WTC11 (cell line): Measurements from ENCODE around the gene KDM4C. TPM values are rescaled to one million over a fixed set of nuclear protein-coding genes. Genes with fewer than 3 reads are reported as not detected.

Source experiments
- ATAC-seq: fragments of 200-7000 bp; cut with Tn5 transposase; 2 replicates; pipeline ENCODE4 v1.10.0; 2021; ENCODE audit warnings: mild to moderate bottlenecking, moderate library complexity
- CTCF ChIA-PET: fragments of 300-600 bp; sonication (Branson Sonifier 250); formaldehyde crosslinking; loops from one replicate; lab custom pipeline; 2021; ENCODE audit warnings: antibody characterized with exemption; lab: Charles Lee
- POLR2A ChIA-PET: fragments of 350-600 bp; sonication (Branson Sonifier 250); formaldehyde crosslinking; loops from one replicate; lab custom pipeline; 2021; ENCODE audit warnings: antibody characterized with exemption; lab: Charles Lee
- DNase-seq: peaks from one replicate; pipeline ENCODE4 v3.0.0; 2021; ENCODE audit warnings: low spot score
- H3K27ac Mint-ChIP-seq: 2 replicates; pipeline ENCODE4 v1.8.0; 2021; ENCODE audit warnings: mixed read lengths
- H3K27me3 Mint-ChIP-seq: 2 replicates; pipeline ENCODE4 v1.8.0; 2021; ENCODE audit warnings: low read depth, mild to moderate bottlenecking, moderate library complexity, mixed read lengths
- H3K36me3 Mint-ChIP-seq: 2 replicates; pipeline ENCODE4 v1.8.0; 2021; ENCODE audit warnings: mixed read lengths
- H3K4me1 Mint-ChIP-seq: 2 replicates; pipeline ENCODE4 v1.8.0; 2022; ENCODE audit warnings: mixed read lengths
- H3K4me3 Mint-ChIP-seq: 2 replicates; pipeline ENCODE4 v1.8.0; 2021; ENCODE audit warnings: mild to moderate bottlenecking, moderate library complexity, mixed read lengths
- H3K9me3 Mint-ChIP-seq: 2 replicates; pipeline ENCODE4 v1.8.0; 2021; ENCODE audit warnings: mixed read lengths
- CBFB ChIP-seq: sonication (generic); formaldehyde crosslinking; IDR thresholded peaks from 2 replicates; pipeline ENCODE4 v1.8.1; 2022; ENCODE audit warnings: mild to moderate bottlenecking, low read depth, missing genetic modification reagents
- FOXJ3 ChIP-seq: sonication (generic); formaldehyde crosslinking; IDR thresholded peaks from 2 replicates; pipeline ENCODE4 v1.9.0; 2021; ENCODE audit warnings: missing genetic modification reagents, mild to moderate bottlenecking, borderline replicate concordance
- FOXK1 ChIP-seq: sonication (generic); formaldehyde crosslinking; IDR thresholded peaks from 2 replicates; pipeline ENCODE4 v1.8.0; 2022; ENCODE audit warnings: mild to moderate bottlenecking, moderate library complexity, missing genetic modification reagents
- JAZF1 ChIP-seq: fragments of 250-450 bp; sonication (Bioruptor Pico); IDR thresholded peaks from 2 replicates; pipeline ENCODE4 v1.9.0; 2021; ENCODE audit warnings: moderate library complexity, mild to moderate bottlenecking, inconsistent platforms
- MXD4 ChIP-seq: fragments of 250-450 bp; sonication (Bioruptor Pico); IDR thresholded peaks from 2 replicates; pipeline ENCODE4 v1.8.0; 2021; ENCODE audit warnings: mild to moderate bottlenecking, moderate library complexity, borderline replicate concordance
- NFYB ChIP-seq: sonication (generic); formaldehyde crosslinking; conservative IDR thresholded peaks from 2 replicates; pipeline ENCODE4 v1.8.0; 2022; ENCODE audit warnings: low read depth, missing genetic modification reagents
- PRRX2 ChIP-seq: fragments of 250-450 bp; sonication (Bioruptor Pico); IDR thresholded peaks from 2 replicates; pipeline ENCODE4 v1.8.0; 2021; ENCODE audit warnings: mild to moderate bottlenecking
- SMAD3 ChIP-seq: sonication (generic); formaldehyde crosslinking; IDR thresholded peaks from 2 replicates; pipeline ENCODE4 v1.8.0; 2022; ENCODE audit warnings: missing genetic modification reagents, mild to moderate bottlenecking, borderline replicate concordance
- total RNA-seq: library from RNA; stranded (reverse); gene quantifications from 3 replicates; pipeline ENCODE4 v1.2.3, GENCODE V29; 2021
- TF ChIP-seq, protein P1 (sequence below): sonication (generic); formaldehyde crosslinking; IDR thresholded peaks from 2 replicates; pipeline ENCODE4 v1.8.0; 2022; ENCODE audit warnings: mild to moderate bottlenecking, missing genetic modification reagents
- TF ChIP-seq, protein P2 (sequence below): sonication (generic); formaldehyde crosslinking; conservative IDR thresholded peaks from 2 replicates; pipeline ENCODE4 v1.8.1; 2022; ENCODE audit warnings: mild to moderate bottlenecking, missing genetic modification reagents
- TF ChIP-seq, protein P3 (sequence below): sonication (generic); formaldehyde crosslinking; IDR thresholded peaks from 2 replicates; pipeline ENCODE4 v1.8.1; 2022; ENCODE audit warnings: low read depth, missing genetic modification reagents, borderline replicate concordance
- TF ChIP-seq, protein P4 (sequence below): sonication (generic); formaldehyde crosslinking; IDR thresholded peaks from 2 replicates; pipeline ENCODE4 v1.8.1; 2022; ENCODE audit warnings: low read depth, mild to moderate bottlenecking, moderate library complexity, missing genetic modification reagents, borderline replicate concordance
- TF ChIP-seq, protein P5 (sequence below): sonication (generic); formaldehyde crosslinking; IDR thresholded peaks from 2 replicates; pipeline ENCODE4 v1.8.0; 2022; ENCODE audit warnings: missing genetic modification reagents
- TF ChIP-seq, protein P6 (sequence below): sonication (generic); formaldehyde crosslinking; IDR thresholded peaks from 2 replicates; pipeline ENCODE4 v1.8.0; 2022; ENCODE audit warnings: mild to moderate bottlenecking, missing genetic modification reagents
- TF ChIP-seq, protein P7 (sequence below): sonication (generic); formaldehyde crosslinking; IDR thresholded peaks from 2 replicates; pipeline ENCODE4 v1.8.1; 2022; ENCODE audit warnings: mild to moderate bottlenecking, missing genetic modification reagents, moderate library complexity, borderline replicate concordance

KDM4C gene
- total RNA-seq, 1 experiment from 2014 or later = 29.2 TPM

DNA sequence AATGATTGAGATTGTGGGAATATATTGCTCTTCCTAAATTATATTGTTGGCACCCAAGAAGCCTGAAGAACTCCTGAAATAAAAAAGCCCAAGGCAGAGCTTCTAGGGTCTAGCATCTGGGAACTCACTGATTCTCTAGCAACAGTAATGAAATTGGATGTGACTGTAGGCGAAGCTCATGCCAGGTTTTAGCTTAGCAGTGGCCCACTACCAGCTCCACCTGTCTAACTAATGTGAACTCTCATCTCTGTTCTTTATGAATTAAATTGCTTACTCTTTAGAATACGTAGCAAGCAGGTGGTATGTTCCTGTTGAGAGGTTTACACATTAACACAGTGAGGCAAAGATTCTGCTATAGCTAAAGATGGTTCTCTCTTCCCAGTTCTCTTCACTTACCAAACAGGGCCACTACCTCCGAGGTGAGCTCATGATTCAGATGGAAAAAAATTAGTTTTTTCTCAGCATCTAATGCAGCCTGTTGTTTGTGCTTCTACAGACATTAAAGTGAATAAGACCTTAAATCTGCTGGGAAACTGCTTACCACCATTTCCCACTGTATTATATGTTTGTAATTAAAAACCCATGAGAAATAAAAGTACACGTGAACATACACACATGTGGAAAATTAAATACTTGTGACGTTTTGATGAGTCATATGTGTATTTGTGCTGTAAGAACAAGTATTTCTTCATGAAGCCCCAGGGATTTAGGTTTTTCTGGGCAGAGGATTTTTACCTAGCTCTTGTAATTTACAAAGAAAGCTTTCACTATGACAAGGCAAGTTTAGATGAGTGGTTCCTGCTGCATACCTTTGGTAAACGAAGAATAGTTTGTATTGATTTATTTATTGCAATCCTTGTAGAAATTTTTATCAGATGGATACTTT, 360.1 kb downstream of the KDM4C start (continued):
- TF ChIP-seq, protein P1, sequence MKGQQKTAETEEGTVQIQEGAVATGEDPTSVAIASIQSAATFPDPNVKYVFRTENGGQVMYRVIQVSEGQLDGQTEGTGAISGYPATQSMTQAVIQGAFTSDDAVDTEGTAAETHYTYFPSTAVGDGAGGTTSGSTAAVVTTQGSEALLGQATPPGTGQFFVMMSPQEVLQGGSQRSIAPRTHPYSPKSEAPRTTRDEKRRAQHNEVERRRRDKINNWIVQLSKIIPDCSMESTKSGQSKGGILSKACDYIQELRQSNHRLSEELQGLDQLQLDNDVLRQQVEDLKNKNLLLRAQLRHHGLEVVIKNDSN = no peak
- TF ChIP-seq, protein P2, sequence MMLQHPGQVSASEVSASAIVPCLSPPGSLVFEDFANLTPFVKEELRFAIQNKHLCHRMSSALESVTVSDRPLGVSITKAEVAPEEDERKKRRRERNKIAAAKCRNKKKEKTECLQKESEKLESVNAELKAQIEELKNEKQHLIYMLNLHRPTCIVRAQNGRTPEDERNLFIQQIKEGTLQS (CRISPR knock-in tag) = no peak
- TF ChIP-seq, protein P3, sequence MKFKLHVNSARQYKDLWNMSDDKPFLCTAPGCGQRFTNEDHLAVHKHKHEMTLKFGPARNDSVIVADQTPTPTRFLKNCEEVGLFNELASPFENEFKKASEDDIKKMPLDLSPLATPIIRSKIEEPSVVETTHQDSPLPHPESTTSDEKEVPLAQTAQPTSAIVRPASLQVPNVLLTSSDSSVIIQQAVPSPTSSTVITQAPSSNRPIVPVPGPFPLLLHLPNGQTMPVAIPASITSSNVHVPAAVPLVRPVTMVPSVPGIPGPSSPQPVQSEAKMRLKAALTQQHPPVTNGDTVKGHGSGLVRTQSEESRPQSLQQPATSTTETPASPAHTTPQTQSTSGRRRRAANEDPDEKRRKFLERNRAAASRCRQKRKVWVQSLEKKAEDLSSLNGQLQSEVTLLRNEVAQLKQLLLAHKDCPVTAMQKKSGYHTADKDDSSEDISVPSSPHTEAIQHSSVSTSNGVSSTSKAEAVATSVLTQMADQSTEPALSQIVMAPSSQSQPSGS (CRISPR knock-in tag) = no peak

DNA sequence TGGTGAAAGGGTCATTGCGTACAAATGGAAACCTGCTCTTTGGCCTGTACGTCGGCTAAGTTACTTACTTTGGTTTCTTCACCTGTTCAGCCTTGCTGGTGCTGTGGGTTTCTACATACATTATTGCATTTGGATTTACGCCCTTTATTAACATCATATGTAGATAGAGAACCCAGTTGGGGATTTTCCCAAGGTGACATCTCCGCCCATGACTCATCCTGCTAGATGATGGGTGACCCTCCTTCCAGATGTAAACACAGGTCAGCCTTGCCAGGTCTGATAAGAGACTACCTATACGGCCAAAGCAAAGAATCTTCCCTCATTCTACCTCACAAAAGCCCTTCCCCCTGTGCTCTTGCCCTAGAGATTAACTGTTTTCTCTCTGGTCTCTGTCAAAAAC, 360.9 kb downstream of the KDM4C start:
- no peak overlapping the region for H3K27ac Mint-ChIP-seq

DNA sequence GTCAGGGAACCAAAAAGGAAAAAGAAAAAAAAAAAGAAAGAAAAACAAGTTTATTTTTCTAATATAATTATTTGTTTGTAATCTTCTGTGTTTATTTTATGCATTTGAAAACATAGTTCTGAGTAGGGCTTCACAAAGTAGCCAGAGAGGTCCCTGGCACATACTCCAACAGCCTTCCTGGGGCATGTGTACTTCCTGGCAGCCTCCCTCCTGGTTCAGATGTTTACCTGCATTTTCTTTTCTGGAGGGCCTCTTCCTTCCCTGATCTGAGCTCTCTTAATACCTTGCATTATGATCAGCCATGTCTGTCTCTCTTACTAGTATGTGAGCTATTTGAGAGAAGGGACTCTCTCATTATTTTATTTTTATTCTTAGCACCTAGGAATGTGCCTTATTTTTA, 361.8 kb downstream of the KDM4C start:
- 0 out of 2 replicates have a peak, but pooled peaks cover 6% of the 10 kb centered on the region for H3K4me1 Mint-ChIP-seq
- no peak overlapping the region for H3K27ac Mint-ChIP-seq
- TF ChIP-seq CBFB (CRISPR knock-in tag) = no peak
- TF ChIP-seq SMAD3 (CRISPR knock-in tag) = no peak
- TF ChIP-seq, protein P1 = no peak
- TF ChIP-seq FOXK1 (CRISPR knock-in tag) = no peak
- no peak for TF ChIP-seq JAZF1 (CRISPR knock-in tag)
- no peak for TF ChIP-seq NFYB
- no peak for TF ChIP-seq PRRX2 (CRISPR knock-in tag)
- TF ChIP-seq, protein P4, sequence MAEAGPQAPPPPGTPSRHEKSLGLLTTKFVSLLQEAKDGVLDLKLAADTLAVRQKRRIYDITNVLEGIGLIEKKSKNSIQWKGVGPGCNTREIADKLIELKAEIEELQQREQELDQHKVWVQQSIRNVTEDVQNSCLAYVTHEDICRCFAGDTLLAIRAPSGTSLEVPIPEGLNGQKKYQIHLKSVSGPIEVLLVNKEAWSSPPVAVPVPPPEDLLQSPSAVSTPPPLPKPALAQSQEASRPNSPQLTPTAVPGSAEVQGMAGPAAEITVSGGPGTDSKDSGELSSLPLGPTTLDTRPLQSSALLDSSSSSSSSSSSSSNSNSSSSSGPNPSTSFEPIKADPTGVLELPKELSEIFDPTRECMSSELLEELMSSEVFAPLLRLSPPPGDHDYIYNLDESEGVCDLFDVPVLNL (CRISPR knock-in tag) = no peak
- TF ChIP-seq, all 79 proteins: peak for 0
- H3K36me3 Mint-ChIP-seq = no peaks in the 10 kb centered on the region
- no peaks in the 10 kb centered on the region for H3K9me3 Mint-ChIP-seq
- H3K4me3 Mint-ChIP-seq = no peak overlapping the region
- no peaks in the 10 kb centered on the region for H3K27me3 Mint-ChIP-seq
- POLR2A ChIA-PET = no interaction called here
- DNase-seq (no peak), ATAC-seq (no peak)
- CTCF ChIA-PET = no interaction called here

More for the DNA sequence above, 360.9 kb downstream of the KDM4C start:
- Mint-ChIP-seq H3K4me1 (0 out of 2 replicates have a peak, but pooled peaks cover 6% of the 10 kb centered on the region), H3K9me3 (no peaks in the 10 kb centered on the region), H3K27me3 (no peaks in the 10 kb centered on the region), H3K4me3 (no peak overlapping the region), H3K36me3 (no peaks in the 10 kb centered on the region)
- ChIA-PET POLR2A (no interaction called here), CTCF (interaction anchor here (1.3 kb wide), 1 partner anchor 67 kb away, joined by 3 read pairs; no protein-coding TSS in a partner anchor)
- ATAC-seq (no peak), DNase-seq (no peak)
- TF ChIP-seq JAZF1 (CRISPR knock-in tag) = no peak
- TF ChIP-seq, protein P3 (CRISPR knock-in tag) = no peak

DNA sequence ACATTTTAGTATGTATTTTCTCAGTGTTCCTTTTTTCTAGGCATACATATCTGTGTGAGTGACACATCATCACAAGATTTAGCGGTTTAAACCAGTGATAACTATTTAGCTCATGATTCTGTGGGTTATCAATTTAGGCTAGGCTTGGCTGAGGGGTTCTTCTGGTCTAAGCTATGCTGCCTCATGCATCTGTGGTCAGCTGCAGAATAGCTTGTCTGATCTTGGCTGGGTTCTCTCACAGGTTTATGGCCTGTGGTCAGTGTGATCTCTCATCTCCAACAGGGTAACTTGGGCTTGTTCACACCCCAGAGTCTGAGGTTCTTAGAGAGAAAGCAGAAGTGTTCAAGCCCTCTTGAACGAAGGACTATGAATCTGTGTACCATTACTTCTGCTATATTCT, 363.3 kb downstream of the KDM4C start:
- H3K9me3 Mint-ChIP-seq = no peaks in the 10 kb centered on the region
- CTCF ChIA-PET = interaction anchor here (0.7 kb wide), 1 partner anchor 281 kb away, joined by 3 read pairs; no protein-coding TSS in a partner anchor
- ATAC-seq = no peak
- no peak overlapping the region for H3K4me3 Mint-ChIP-seq
- 0 out of 2 replicates have a peak, but pooled peaks cover 9% of the 10 kb centered on the region for H3K4me1 Mint-ChIP-seq
- H3K27ac Mint-ChIP-seq = no peak overlapping the region
- H3K27me3 Mint-ChIP-seq = no peaks in the 10 kb centered on the region
- no peaks in the 10 kb centered on the region for H3K36me3 Mint-ChIP-seq
- no peak for DNase-seq
- POLR2A ChIA-PET = no interaction called here
- TF ChIP-seq MXD4 (CRISPR knock-in tag) = no peak
- no peak for TF ChIP-seq FOXJ3 (CRISPR knock-in tag)
- TF ChIP-seq, protein P5, sequence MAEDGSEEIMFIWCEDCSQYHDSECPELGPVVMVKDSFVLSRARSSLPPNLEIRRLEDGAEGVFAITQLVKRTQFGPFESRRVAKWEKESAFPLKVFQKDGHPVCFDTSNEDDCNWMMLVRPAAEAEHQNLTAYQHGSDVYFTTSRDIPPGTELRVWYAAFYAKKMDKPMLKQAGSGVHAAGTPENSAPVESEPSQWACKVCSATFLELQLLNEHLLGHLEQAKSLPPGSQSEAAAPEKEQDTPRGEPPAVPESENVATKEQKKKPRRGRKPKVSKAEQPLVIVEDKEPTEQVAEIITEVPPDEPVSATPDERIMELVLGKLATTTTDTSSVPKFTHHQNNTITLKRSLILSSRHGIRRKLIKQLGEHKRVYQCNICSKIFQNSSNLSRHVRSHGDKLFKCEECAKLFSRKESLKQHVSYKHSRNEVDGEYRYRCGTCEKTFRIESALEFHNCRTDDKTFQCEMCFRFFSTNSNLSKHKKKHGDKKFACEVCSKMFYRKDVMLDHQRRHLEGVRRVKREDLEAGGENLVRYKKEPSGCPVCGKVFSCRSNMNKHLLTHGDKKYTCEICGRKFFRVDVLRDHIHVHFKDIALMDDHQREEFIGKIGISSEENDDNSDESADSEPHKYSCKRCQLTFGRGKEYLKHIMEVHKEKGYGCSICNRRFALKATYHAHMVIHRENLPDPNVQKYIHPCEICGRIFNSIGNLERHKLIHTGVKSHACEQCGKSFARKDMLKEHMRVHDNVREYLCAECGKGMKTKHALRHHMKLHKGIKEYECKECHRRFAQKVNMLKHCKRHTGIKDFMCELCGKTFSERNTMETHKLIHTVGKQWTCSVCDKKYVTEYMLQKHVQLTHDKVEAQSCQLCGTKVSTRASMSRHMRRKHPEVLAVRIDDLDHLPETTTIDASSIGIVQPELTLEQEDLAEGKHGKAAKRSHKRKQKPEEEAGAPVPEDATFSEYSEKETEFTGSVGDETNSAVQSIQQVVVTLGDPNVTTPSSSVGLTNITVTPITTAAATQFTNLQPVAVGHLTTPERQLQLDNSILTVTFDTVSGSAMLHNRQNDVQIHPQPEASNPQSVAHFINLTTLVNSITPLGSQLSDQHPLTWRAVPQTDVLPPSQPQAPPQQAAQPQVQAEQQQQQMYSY (CRISPR knock-in tag) = no peak
- TF ChIP-seq, protein P6, sequence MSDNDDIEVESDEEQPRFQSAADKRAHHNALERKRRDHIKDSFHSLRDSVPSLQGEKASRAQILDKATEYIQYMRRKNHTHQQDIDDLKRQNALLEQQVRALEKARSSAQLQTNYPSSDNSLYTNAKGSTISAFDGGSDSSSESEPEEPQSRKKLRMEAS (CRISPR knock-in tag) = no peak
- TF ChIP-seq, protein P7, sequence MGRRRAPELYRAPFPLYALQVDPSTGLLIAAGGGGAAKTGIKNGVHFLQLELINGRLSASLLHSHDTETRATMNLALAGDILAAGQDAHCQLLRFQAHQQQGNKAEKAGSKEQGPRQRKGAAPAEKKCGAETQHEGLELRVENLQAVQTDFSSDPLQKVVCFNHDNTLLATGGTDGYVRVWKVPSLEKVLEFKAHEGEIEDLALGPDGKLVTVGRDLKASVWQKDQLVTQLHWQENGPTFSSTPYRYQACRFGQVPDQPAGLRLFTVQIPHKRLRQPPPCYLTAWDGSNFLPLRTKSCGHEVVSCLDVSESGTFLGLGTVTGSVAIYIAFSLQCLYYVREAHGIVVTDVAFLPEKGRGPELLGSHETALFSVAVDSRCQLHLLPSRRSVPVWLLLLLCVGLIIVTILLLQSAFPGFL (CRISPR knock-in tag) = no peak
